A172 (cell line): ENCODE results near the gene USP32. TPM values are rescaled to one million over a fixed set of nuclear protein-coding genes. Genes with fewer than 3 reads are reported as not detected.
A peak's percentile ranks its signal among the peaks of the same experiment; 100 is the strongest.
"Not testable (repeated sequence)": the region's sequence is repeated elsewhere in the genome, so short reads cannot be mapped to it uniquely, and the experiment has no call there.

Experiments
- DNase-seq: peaks from one replicate; pipeline ENCODE4 v3.0.0-alpha.2; 2015; ENCODE audit warnings: low spot score
- total RNA-seq: library from RNA; depleted of rRNA; stranded (reverse); fragments of >200 nt; shearing (Covaris generic); gene quantifications from 2 replicates; pipeline ENCODE4 v1.2.3, GENCODE V29; 2014

USP32 gene
- total RNA-seq, 1 experiment from 2014 or later: 39.0 TPM

- no peak for DNase-seq
Observed at GRCh38 chr17:60403523-60403810, 11.5 kb upstream of the USP32 start.

DNA sequence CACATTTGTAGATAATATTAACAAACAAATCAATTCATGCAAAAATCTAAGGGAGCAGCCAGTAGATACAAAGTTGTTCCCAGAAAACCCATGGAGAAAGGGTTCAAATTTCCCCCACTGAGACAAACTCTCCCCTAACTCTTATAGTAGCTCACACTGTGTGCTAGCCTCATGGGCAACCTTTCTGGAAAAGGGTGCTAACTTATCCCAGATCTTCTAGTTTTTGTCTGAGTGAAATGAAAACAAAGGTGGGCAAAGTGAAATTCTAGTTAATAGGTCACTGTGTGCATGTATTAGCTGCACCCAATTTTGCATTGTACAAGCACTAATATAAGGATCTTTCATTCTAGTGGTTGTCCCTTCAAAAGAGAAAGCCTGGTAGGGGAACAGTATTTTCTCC lies 9.9 kb upstream of the USP32 start:
- no peak for DNase-seq

- no peak for DNase-seq
Observed at GRCh38 chr17:60398227-60398959, 6.5 kb upstream of the USP32 start.

GRCh38 chr17:60396412-60396811 lies 4.5 kb upstream of the USP32 start:
- no peak for DNase-seq

- no peak for DNase-seq
Observed at GRCh38 chr17:60395508-60396065, 3.7 kb upstream of the USP32 start.

DNA sequence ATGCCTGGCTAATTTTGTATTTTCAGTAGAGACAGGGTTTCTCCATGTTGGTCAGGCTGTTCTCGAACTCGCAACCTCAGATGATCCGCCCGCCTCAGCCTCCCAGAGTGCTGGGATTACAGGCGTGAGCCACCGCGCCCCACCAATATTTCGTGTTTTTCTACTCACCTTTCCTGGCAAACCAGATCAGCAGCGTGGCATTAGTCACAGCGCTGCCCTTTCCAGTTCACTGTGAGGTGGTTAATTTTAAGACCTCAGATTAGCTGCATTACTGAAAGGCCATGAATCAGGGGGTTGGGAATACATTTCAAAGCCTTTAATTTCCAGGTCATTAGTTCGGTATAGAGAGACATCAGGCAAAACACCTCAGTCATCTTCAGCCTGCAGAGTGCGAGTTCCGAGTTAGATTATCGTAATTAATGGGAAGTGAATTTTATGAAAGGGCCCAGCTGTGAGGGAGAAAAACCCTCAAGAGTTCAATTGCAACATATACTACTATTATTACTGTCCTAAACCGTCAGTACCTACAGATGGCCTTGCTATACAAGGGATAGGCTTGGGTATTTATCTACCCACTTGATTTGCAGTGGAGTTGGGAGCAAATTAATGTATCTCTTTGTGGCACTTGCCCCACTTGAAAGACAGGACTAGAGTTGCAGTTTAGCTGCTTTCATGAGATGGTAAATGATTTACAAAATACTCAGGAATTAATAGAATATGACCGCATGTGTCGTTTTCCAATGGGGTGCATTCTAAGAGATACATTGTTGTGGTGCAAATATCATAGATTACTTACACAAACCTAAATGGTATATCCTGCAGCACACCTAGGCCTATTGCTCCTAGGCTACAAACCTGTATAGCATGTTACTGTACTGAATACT lies 2.1 kb upstream of the USP32 start:
- no peak for DNase-seq

DNA sequence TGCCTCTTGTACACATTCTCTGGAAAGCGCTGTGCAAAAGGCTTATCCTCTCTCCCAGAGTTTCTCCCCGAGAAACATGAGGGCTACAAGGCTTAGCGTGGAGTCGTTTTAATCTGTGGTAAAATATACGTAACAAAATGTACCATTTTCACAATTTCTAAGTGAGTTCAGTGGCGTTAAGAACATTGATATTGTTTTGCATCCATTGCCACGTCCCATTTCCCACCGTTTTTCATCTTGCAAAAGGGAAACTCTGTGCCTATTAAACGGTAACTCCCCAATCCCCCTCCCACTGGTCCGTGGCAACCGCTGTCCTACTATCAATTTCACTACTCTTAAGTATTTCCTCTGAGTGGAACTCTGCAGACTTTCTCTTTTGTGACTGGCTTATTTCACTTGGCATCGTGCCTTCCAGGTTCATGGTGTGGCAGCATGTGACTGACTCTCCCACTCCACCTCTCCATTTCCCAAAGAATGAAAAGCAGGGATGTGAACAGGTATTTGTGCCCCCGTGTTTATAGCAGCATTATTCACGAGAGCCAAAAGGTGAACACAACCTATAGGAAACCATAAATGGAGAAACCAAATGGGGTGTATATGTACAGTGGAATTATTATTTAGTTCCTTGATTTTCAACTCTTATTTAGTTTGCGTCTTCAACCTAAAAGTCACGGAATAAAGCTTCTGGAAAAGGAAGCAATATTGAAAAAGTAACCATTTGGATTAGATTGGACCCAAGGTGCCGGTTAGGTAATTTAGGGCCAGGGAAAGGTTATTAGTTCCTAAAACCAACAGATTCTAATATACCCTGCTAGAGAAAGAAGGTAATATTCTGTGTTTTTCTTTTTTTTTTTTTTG lies 1.1 kb upstream of the USP32 start:
- DNase-seq: peak; percentile 82

DNA sequence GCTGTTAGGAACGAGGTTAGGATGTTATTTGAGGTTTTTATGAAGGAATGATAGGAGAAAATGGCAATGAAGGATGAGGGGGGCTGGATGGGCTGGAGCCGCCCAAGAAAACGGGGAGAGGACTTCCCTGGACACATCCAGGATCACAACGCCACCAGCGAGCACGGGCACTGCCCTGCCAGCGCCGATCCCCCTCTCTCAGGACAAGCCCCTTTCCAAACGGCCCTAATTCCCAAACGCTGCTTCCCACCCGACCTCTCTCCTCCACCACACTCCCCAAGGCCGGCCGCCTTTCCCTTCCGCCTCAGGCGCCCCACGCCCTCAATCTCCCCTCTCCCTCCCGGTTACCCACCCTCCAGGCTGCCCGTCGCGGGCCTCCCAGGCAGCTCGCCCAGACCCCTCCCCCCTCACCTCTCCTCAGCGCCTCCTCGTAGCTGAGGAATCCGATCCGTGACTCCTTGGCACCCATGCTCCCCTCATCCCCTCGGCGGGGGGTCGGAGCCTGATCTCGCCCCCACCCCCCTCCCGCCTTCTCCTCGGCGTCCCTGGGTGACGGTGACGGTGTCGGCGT lies 377 bp downstream of the USP32 start:
- DNase-seq: no peak

- DNase-seq: peak; percentile 53
Observed at GRCh38 chr17:60390925-60391470, 935 bp downstream of the USP32 start.

GRCh38 chr17:60390186-60390585 lies 1.7 kb downstream of the USP32 start:
- peak; percentile 71 for DNase-seq

DNA sequence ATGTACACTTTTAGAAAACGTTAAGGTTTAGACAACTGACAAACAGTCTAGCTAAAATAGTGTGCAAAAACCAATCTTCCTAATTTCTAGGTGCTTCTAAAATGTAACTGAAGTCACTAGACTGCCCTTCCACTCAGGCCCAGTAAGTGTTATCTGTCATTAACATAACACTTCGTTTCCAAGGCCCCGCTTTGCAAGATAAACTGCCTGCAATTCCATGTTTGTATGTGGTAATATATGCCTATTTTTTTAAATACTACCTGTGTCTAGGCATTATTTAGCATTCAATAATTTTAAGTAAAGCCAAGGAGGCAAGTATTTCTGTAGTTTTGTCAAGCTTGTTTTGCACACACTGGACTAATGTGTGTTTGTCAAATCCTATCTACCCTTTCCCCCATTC lies 3.2 kb downstream of the USP32 start:
- DNase-seq: no peak

- DNase-seq: no peak
Observed at GRCh38 chr17:60387666-60388065, 4.3 kb downstream of the USP32 start.

DNA sequence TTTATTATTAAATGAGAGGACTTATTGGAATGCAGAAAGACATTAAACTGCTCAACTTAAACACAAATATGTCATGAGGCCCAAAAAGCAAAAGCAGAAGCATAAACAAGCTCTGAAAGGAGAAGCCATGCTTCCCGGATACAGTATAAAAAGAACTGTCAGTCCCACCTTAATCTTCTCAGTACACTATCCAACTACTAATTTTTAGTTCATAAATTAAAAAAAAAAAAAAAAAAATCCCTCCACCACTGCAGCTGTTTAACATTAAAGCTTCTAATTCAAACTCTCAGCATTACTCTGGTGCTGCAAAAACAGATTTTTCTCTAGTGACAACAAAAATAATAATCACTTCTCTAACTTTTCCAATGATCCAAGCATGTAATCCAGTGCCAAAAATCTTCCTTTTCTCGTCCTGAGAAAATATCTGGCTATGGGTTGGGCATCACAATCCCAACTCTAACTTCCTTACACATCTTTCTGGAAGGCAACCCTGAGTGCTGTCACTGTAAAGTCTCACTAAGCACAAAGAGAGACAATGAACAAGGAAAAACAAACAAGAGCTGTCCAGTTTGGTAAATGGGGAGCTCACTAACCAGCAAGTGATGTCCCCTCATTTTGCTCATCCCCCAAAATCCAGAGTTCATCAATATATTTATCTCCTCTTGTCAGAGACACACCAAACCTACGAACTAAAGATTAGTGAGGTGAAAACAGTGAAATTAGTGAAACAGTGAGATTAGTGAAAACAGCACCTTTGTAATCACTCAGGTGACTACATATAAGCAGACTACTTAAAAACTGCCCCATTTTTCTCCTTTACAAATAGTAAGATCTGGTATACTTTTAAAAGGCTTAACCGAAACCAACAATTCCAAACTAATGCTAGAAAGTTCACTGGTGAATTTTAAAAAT lies 5.5 kb downstream of the USP32 start:
- DNase-seq: no peak

- DNase-seq: not testable (repeated sequence)
Observed at GRCh38 chr17:60384921-60385320, 7.0 kb downstream of the USP32 start.

GRCh38 chr17:60383379-60383778 lies 8.6 kb downstream of the USP32 start:
- DNase-seq: no peak

- no peak for DNase-seq
Observed at GRCh38 chr17:60381958-60382357, 10.0 kb downstream of the USP32 start.

DNA sequence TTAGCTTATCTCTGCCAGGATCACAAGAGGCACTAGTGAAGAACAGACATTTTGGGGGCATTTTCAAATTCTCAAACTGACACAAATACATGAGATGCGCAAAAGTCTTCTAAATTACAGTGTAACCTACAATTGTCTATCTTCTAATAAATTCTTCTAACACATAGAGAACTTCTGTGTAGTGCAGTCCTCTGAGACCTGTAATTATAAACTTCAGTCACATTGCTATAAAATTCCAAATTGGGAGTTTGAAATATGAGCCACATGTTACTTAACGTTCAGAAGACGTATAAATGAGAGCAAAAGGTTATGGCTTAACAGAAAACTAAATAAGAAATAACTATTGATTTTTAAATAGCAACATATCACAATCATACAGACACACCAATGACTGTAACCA lies 12.5 kb downstream of the USP32 start:
- not testable (repeated sequence) for DNase-seq

DNA sequence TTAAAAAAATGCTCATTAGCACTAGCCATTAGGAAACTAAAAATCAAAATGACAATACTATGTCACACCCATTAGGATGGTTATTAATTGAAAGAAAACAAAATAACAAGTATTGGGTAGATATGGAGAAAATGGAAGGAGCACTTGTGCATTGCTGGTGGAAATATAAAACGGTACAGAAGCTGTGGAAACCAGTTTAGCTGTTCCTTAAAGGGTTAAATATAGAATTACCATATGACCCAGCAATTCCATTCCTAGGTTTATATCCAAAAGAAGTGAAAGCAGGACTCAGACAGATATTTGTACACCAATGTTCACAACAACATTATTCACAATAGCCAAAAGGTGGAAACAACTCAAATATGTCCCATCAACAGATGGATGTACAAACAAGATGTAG lies 13.7 kb downstream of the USP32 start:
- not testable (repeated sequence) for DNase-seq

GRCh38 chr17:60372790-60373483 lies 19.0 kb downstream of the USP32 start:
- DNase-seq: peak; percentile 62
